Stimulated activated CD8-positive, alpha-beta memory T cell treated with anti-CD3 and anti-CD28 coated beads, Interleukin-4, amount 100 ng/mL, for 4 hours (primary cell): ENCODE measurements around the gene RABEP2.

Experiments used
- DNase-seq, 2 donors: peaks; one replicate each; pipeline ENCODE4 v3.0.0-alpha.2; 2020; ENCODE audit warnings: low read depth in 2 of 2, low spot score in 1 of 2

The RABEP2 gene

DNA sequence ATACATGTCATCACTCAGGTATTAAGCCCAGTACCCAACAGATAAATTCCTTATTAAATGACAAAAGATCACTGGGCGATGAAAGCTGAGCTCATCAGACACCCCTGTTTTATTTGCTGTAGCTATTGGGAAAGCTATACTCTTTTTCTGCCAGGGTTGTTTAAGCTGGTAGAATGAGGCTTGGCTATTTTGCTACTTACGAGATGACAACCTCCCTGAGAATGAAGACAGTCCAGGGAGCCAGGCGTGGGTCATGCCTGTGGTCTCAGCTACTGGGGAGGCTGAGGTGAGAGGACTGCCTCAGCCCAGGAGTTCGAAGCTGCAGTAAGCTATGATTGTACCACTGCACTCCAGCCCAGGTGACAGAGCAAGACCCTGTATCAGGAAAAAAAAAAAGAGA is 65.7 kb downstream of the RABEP2 start:
- no peak for DNase-seq

DNA sequence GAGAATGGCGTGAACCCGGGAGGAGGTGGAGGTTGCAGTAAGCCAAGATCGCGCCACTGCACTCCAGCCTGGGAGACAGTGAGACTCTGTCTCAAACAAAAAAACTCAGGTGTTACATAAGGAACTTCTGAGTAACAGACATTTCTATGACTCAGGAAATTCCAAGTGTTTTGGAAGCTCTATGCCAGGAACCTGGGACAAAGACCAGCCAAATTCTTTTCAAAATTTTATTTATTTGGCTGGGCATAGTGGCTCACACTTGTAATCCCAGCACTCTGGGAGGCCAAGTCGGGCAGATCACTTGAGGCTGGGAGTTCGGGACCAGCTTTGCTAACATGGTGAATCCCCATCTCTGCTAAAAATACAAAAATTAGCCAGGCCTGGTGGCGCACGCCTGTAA is 66.6 kb downstream of the RABEP2 start:
- DNase-seq, result no peak
